ENCODE results near the gene APBA1.

APBA1 gene

DNA sequence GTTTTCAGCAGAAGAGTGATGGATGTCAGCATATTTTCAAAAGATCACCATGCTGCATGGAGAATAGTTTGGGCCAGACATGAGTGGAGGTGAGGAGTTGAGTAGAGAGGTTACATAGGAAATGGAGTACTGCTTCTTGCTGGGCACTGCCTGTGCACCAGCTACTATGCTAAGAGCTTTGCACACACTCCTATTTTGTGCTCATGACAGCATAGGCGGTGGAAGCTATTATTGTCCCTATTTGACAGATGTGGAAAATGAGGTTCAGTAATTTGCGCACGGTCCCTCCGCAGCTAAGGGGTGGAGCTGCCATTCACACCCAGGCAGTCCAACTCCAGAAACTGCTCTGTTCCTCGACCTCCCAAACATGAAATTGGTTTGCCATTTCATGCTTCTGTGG lies 279.3 kb downstream of the APBA1 start:
- DNase-seq = no peak

- no peak for DNase-seq
Observed at GRCh38 chr9:69391946-69392345, 280.2 kb downstream of the APBA1 start.

DNA sequence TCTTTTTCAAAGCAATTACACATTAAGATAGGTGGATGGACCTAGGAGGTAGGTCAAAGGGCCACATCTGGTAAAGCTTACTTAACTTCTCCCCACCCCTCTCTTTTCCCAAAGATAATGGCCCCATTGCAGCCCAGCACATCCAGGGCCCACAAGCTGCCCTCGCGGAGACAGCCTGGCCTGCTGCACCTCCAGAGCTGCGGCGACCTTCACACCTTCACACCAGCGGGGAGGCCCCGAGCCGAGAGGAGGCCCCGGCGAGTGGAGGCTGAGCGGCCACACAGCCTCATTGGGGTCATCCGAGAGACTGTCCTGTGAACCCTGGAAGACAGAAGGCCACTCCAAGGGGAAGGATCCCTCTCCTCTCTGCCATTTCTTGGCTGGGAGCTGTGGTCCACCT lies 280.7 kb downstream of the APBA1 start:
- no peak for DNase-seq

GRCh38 chr9:69389437-69389995 lies 282.7 kb downstream of the APBA1 start:
- no peak for DNase-seq

GRCh38 chr9:69388596-69388995 lies 283.6 kb downstream of the APBA1 start:
- DNase-seq = no peak

DNA sequence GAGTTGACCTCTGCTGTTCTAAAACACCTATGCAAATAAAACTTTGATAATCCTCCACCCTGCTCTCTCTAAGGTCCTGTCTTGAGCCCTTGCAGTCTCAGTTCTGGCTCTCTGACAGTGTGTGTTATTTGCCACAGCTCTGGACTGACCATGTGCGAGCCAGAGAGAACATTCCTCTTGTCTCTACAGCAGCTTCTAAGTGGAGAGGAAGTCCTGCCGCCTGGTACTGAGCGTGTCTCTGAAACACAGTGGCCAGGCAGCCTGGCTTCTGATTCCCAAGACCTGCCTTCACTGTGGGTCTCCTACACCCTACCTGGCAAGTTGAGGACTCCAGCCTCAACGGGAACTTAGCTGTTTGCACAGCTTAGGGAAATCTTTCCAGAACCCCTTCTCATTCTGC lies 285.5 kb downstream of the APBA1 start:
- no peak for DNase-seq

- DNase-seq = no peak
Observed at GRCh38 chr9:69385581-69386033, 286.6 kb downstream of the APBA1 start.

- no peak for DNase-seq
Observed at GRCh38 chr9:69382135-69382534, 290.0 kb downstream of the APBA1 start.

- no peak for DNase-seq
Observed at GRCh38 chr9:69380811-69381210, 291.4 kb downstream of the APBA1 start.

GRCh38 chr9:69380301-69380700 lies 291.9 kb downstream of the APBA1 start:
- DNase-seq = no peak

- DNase-seq = no peak
Observed at GRCh38 chr9:69379270-69379982, 292.7 kb downstream of the APBA1 start.

- no peak for DNase-seq
Observed at GRCh38 chr9:69377981-69378380, 294.2 kb downstream of the APBA1 start.
